Neutrophil (primary cell): ENCODE results near the gene MESP2.

Experiments used
- H3K27ac ChIP-seq: fragments of 200-600 bp; sonication (generic); 2 replicates; pipeline ENCODE4 v1.5.1; 2016; ENCODE audit warnings: mild to moderate bottlenecking, moderate library complexity
- H3K27me3 ChIP-seq: fragments of 200-600 bp; sonication (generic); 2 replicates; pipeline ENCODE4 v1.6.0; 2016; ENCODE audit warnings: mild to moderate bottlenecking
- H3K36me3 ChIP-seq: fragments of 200-600 bp; sonication (generic); 2 replicates; pipeline ENCODE4 v1.5.1; 2017
- H3K4me1 ChIP-seq, 2 experiments: fragments of 200-600 bp in 1 of 2; sonication (generic) in 1 of 2; 1 replicate in 1 of 2; 2 replicates in 1 of 2; pipeline versions ENCODE4 v1.5.1 to v1.6.1; 2013 to 2016; ENCODE audit warnings: low read depth in 1 of 2, low read length in 1 of 2, mild to moderate bottlenecking in 1 of 2, moderate library complexity in 1 of 2; ENCODE audit not compliant: control insufficient read depth in 1 of 2, insufficient read depth in 1 of 2
- H3K4me3 ChIP-seq, 2 experiments: fragments of 200-600 bp in 1 of 2; sonication (generic) in 1 of 2; 1 replicate in 1 of 2; 2 replicates in 1 of 2; pipeline ENCODE4 v1.5.1; 2013 to 2016; ENCODE audit warnings: low read depth in 1 of 2, low read length in 1 of 2, mild to moderate bottlenecking in 1 of 2, moderate library complexity in 1 of 2
- H3K9me3 ChIP-seq: fragments of 200-600 bp; sonication (generic); 2 replicates; pipeline ENCODE4 v1.5.1; 2016
- CTCF ChIP-seq: fragments of 200-600 bp; sonication (generic); IDR thresholded peaks from 2 replicates; pipeline ENCODE4 v1.5.1; 2016; ENCODE audit warnings: antibody characterized with exemption

The MESP2 gene

GRCh38 chr15:89803941-89804800 is 28.0 kb downstream of the MESP2 start:
- H3K36me3 ChIP-seq: peaks cover 100% of the 10 kb centered on the region
- H3K4me3 ChIP-seq: no peak overlapping the region
- H3K4me1 ChIP-seq: peaks cover 14 to 23% of the 10 kb centered on the region in 2 experiments
- H3K27ac ChIP-seq: peak overlapping the region; percentile 33
- no peaks in the 10 kb centered on the region for H3K9me3 ChIP-seq
- H3K27me3 ChIP-seq: no peaks in the 10 kb centered on the region
- TF ChIP-seq CTCF: no peak

GRCh38 chr15:89805241-89806209 is 29.4 kb downstream of the MESP2 start:
- no peak for TF ChIP-seq CTCF
- no peaks in the 10 kb centered on the region for H3K27me3 ChIP-seq
- H3K4me3 ChIP-seq: no peak overlapping the region
- peaks cover 20 to 33% of the 10 kb centered on the region in 2 experiments for H3K4me1 ChIP-seq
- no peaks in the 10 kb centered on the region for H3K9me3 ChIP-seq
- peaks cover 98% of the 10 kb centered on the region for H3K36me3 ChIP-seq
- H3K27ac ChIP-seq: no peak overlapping the region

- no peak for TF ChIP-seq CTCF
- H3K27ac ChIP-seq: peak overlapping the region; percentile 10
These were observed 30.1 kb downstream of the MESP2 start for GRCh38 chr15:89806210-89806558.

GRCh38 chr15:89806559-89807550 is 30.7 kb downstream of the MESP2 start:
- TF ChIP-seq CTCF: no peak
- no peaks in the 10 kb centered on the region for H3K9me3 ChIP-seq
- peaks cover 26 to 46% of the 10 kb centered on the region in 2 experiments for H3K4me1 ChIP-seq
- no peaks in the 10 kb centered on the region for H3K27me3 ChIP-seq
- H3K4me3 ChIP-seq: no peak overlapping the region
- H3K27ac ChIP-seq: peak overlapping the region; percentile 10
- H3K36me3 ChIP-seq: peaks cover 96% of the 10 kb centered on the region

More at GRCh38 chr15:89806210-89806558, 30.1 kb downstream of the MESP2 start:
- Histone ChIP-seq H3K4me1 (peaks cover 21 to 40% of the 10 kb centered on the region in 2 experiments), H3K27me3 (no peaks in the 10 kb centered on the region), H3K4me3 (no peak overlapping the region), H3K36me3 (peaks cover 98% of the 10 kb centered on the region), H3K9me3 (no peaks in the 10 kb centered on the region)

GRCh38 chr15:89807689-89808088 is 31.6 kb downstream of the MESP2 start:
- TF ChIP-seq CTCF: no peak
- peaks cover 93% of the 10 kb centered on the region for H3K36me3 ChIP-seq
- H3K27ac ChIP-seq: peak overlapping the region; percentile 58
- no peaks in the 10 kb centered on the region for H3K27me3 ChIP-seq
- H3K9me3 ChIP-seq: no peaks in the 10 kb centered on the region
- peaks cover 30 to 55% of the 10 kb centered on the region in 2 experiments for H3K4me1 ChIP-seq
- H3K4me3 ChIP-seq: no peak overlapping the region
